ENCODE data around the gene TMC3. TPM values are rescaled to one million over a fixed set of nuclear protein-coding genes. Genes with fewer than 3 reads are reported as not detected.

TMC3 gene
- polyA plus RNA-seq, 1 of the 3 experiments (the other 2 are of a cell fraction), result not detected

GRCh38 chr15:81362790-81363189, 11.2 kb downstream of the TMC3 start:
- Histone ChIP-seq H3K9ac (no peak overlapping the region), H3F3A (replicated peaks; ENCODE audit: insufficient read depth) (no peaks in the 10 kb centered on the region), H4K20me1 (ENCODE audit: insufficient read depth) (no peaks in the 10 kb centered on the region), H3K9me2 (no peaks in the 10 kb centered on the region), H3K27me3 (ENCODE audit: insufficient read depth) (no peaks in the 10 kb centered on the region), H3K4me3 (ENCODE audit: low read depth in 2 of 2, low read length in 1 of 2) (no peak overlapping the region), H3K79me2 (ENCODE audit: insufficient read depth) (no peaks in the 10 kb centered on the region), H3K27ac (ENCODE audit: low read depth in 2 of 2, low read length in 1 of 2) (no peak overlapping the region), H3K4me2 (no peak overlapping the region), H3K36me3 (replicated peaks in 1 of 2; ENCODE audit: control insufficient read depth in 1 of 2, insufficient read depth in 2 of 2, low read length in 1 of 2) (no peaks in the 10 kb centered on the region), H3K9me3 (no peaks in the 10 kb centered on the region), H2AFZ (ENCODE audit: low read depth) (no peak overlapping the region), H3K4me1 (ENCODE audit: control insufficient read depth in 1 of 2, insufficient read depth in 2 of 2, low read depth in 1 of 2, low read length in 1 of 2) (no peaks in the 10 kb centered on the region)
- CTCF ChIA-PET, result interaction anchor here (1.6 kb wide), 1 partner anchor 96 kb away, joined by 4 read pairs; no protein-coding TSS in a partner anchor
- POLR2A ChIA-PET, result no interaction called here
- TF ChIP-seq FOSL2 (IDR thresholded peaks at IDR 0.05; ENCODE audit: borderline replicate concordance, low read depth), result no peak
- no peak for TF ChIP-seq JUND (IDR thresholded peaks at IDR 0.05)
- no peak for TF ChIP-seq TAF1 (IDR thresholded peaks at IDR 0.05; ENCODE audit: borderline replicate concordance, low read depth, low read length)
- TF ChIP-seq GABPA (IDR thresholded peaks at IDR 0.05; ENCODE audit: low read depth), result no peak
- TF ChIP-seq TCF12 (IDR thresholded peaks at IDR 0.05), result no peak
- TF ChIP-seq PBX3 (IDR thresholded peaks at IDR 0.05), result no peak
- no peak for TF ChIP-seq POLR2AphosphoS5 (IDR thresholded peaks at IDR 0.05; ENCODE audit: low read depth, low read length)
- TF ChIP-seq SMC3 (IDR thresholded peaks at IDR 0.05; ENCODE audit: low read depth, low read length), result no peak
- no peak for TF ChIP-seq MXI1 (IDR thresholded peaks at IDR 0.05; ENCODE audit: low read depth, low read length)
- TF ChIP-seq MEF2A (IDR thresholded peaks at IDR 0.05; ENCODE audit: borderline replicate concordance, low read depth), result no peak
- no peak for TF ChIP-seq ELF1 (IDR thresholded peaks at IDR 0.05)
- TF ChIP-seq RFX5 (IDR thresholded peaks at IDR 0.05; ENCODE audit: low read length), result no peak
- TF ChIP-seq USF1 (IDR thresholded peaks at IDR 0.05; ENCODE audit: borderline replicate concordance, low read depth), result no peak
- no peak for TF ChIP-seq ZBTB33 (IDR thresholded peaks at IDR 0.05; ENCODE audit: borderline replicate concordance, low read depth)
- TF ChIP-seq REST (IDR thresholded peaks at IDR 0.05; ENCODE audit: low read depth, low read length), result no peak
- no peak for TF ChIP-seq MAX (IDR thresholded peaks at IDR 0.05; ENCODE audit: low read depth)
- no peak for TF ChIP-seq GATA2 (CRISPR knock-in tag; IDR thresholded peaks at IDR 0.05)
- TF ChIP-seq RAD21 (IDR thresholded peaks at IDR 0.05; ENCODE audit: low read length), result no peak
- TF ChIP-seq EP300 (IDR thresholded peaks at IDR 0.05; ENCODE audit: borderline replicate concordance in 1 of 2, low read depth in 1 of 2, low read length in 1 of 2), result no peak
- WGBS (ENCODE audit: low lambda C conversion rate), result 62% methylated on average over 11 of the region's 11 CpGs
- DNase-seq, result no peak
